MM.1S (cell line): ENCODE results near the gene PRCP.
"Not testable (repeated sequence)": the region's sequence is repeated elsewhere in the genome, so short reads cannot be mapped to it uniquely, and the experiment has no call there.

Experiments
- CTCF ChIP-seq: fragments of 300-600 bp; sonication (generic); IDR thresholded peaks from 2 replicates; pipeline ENCODE4 v1.5.1; 2016; ENCODE audit warnings: antibody characterized with exemption, low read length, mixed read lengths
- EZH2 ChIP-seq: fragments of 300-600 bp; sonication (generic); optimal IDR thresholded peaks from 2 replicates; pipeline ENCODE3; 2017; ENCODE audit warnings: low read depth, mild to moderate bottlenecking, antibody characterized with exemption, low read length, mixed read lengths
- EZH2phosphoT487 ChIP-seq: fragments of 300-600 bp; sonication (generic); IDR thresholded peaks from 2 replicates; pipeline ENCODE4 v1.6.1; 2018; ENCODE audit warnings: antibody characterized with exemption, low read length

- TF ChIP-seq EZH2, CTCF, EZH2phosphoT487: not testable (repeated sequence)
Measured at GRCh38 chr11:82945041-82945440, 44.8 kb upstream of the PRCP start.
